Retinal pigment epithelial cell (primary cell): ENCODE results near the gene GSTK1.

Source experiments
- DNase-seq: peaks from one replicate; pipeline ENCODE4 v3.0.0-alpha.2; 2010; ENCODE audit warnings: low read depth
- H3K4me3 ChIP-seq: 2 replicates; pipeline ENCODE4 v1.5.1; 2011; ENCODE audit warnings: mild to moderate bottlenecking, low read length, control low read depth, moderate library complexity
- TF ChIP-seq, protein P1 (sequence below): conservative IDR thresholded peaks from 2 replicates; pipeline ENCODE4 v1.5.1; 2011; ENCODE audit warnings: low read depth, low read length, control low read depth, inconsistent platforms

The GSTK1 gene

GRCh38 chr7:143303733-143304132 lies 40.5 kb downstream of the GSTK1 start:
- TF ChIP-seq, protein P1, sequence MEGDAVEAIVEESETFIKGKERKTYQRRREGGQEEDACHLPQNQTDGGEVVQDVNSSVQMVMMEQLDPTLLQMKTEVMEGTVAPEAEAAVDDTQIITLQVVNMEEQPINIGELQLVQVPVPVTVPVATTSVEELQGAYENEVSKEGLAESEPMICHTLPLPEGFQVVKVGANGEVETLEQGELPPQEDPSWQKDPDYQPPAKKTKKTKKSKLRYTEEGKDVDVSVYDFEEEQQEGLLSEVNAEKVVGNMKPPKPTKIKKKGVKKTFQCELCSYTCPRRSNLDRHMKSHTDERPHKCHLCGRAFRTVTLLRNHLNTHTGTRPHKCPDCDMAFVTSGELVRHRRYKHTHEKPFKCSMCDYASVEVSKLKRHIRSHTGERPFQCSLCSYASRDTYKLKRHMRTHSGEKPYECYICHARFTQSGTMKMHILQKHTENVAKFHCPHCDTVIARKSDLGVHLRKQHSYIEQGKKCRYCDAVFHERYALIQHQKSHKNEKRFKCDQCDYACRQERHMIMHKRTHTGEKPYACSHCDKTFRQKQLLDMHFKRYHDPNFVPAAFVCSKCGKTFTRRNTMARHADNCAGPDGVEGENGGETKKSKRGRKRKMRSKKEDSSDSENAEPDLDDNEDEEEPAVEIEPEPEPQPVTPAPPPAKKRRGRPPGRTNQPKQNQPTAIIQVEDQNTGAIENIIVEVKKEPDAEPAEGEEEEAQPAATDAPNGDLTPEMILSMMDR, result no peak
- DNase-seq, result no peak
- no peak overlapping the region for H3K4me3 ChIP-seq

- DNase-seq, result no peak
- TF ChIP-seq, protein P1, result no peak
Measured at GRCh38 chr7:143304938-143305337, 41.7 kb downstream of the GSTK1 start.

DNA sequence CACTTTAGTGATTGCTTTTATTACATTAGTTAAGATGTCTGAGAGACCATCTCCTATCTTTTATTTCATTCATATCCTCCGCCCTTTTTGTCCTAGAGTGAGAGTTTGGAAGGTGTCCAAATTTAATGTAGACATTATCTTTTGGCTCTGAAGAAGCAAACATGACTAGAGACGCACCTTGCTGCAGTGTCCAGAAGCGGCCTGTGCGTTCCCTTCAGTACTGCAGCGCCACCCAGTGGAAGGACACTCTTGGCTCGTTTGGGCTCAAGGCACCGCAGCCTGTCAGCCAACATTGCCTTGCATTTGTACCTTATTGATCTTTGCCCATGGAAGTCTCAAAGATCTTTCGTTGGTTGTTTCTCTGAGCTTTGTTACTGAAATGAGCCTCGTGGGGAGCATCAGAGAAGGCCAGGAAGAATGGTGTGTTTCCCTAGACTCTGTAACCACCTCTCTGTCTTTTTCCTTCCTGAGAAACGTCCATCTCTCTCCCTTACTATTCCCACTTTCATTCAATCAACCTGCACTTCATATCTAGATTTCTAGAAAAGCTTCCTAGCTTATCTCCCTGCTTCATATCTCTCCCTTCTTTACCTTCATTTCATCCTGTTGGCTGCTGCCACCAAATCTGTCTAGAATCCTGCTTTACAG lies 42.3 kb downstream of the GSTK1 start:
- no peak for DNase-seq
- TF ChIP-seq, protein P1, result peak; percentile 81

More at GRCh38 chr7:143304938-143305337, 41.7 kb downstream of the GSTK1 start:
- no peak overlapping the region for H3K4me3 ChIP-seq

GRCh38 chr7:143308632-143309031 lies 45.4 kb downstream of the GSTK1 start:
- DNase-seq, result no peak
- TF ChIP-seq, protein P1, result no peak
- no peak overlapping the region for H3K4me3 ChIP-seq

More for the DNA sequence above, 42.3 kb downstream of the GSTK1 start:
- no peak overlapping the region for H3K4me3 ChIP-seq

DNA sequence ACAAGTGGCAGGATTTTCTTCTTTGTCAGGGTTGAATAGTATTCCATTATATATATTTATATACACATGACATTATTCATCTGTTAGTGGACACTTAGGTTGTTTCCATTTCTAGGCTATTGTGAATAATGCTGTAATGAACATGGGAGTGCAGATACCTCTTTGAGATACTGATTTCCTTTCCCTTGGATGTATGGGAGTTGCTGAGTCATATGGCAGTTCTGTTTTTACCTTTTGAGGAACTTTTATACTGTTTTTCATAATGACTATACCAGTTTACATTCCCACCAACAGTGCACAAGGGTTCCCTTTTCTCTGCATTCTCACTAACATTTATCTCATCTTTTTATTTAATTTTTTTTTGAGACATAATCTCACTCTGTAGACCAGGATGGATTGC lies 50.9 kb downstream of the GSTK1 start:
- H3K4me3 ChIP-seq, result no peak overlapping the region
- TF ChIP-seq, protein P1, result no peak
- DNase-seq, result no peak

DNA sequence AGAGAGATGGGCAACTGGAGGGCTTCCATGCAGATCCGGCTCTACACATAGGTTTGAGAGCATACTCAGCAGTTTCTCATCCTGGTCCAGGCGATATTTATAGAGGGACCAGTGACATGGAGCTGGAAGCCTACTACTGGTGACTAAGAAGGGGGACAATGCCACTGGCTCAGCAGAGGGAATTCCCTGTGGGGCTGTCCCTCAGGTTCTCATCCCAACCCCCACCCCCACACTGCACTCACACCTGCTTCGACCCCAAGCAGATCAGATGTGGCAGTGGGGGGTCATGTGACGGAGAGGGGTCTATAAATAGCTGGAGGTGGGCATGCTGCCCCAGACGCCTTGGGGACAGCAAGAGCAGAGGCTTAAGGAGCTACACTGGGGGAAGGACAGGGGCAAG lies 52.5 kb downstream of the GSTK1 start, which contains the start of gene CLCN1:
CLCN1 (plus strand) TSS at position 336 of the 400 bp plus-strand sequence. CDS start 102 bp downstream, outside the sequence.
- no peak for DNase-seq
- no peak within 1 kb of the TSS for H3K4me3 ChIP-seq
- TF ChIP-seq, protein P1, result no peak

- no peak for DNase-seq
- no peak overlapping the region for H3K4me3 ChIP-seq
- TF ChIP-seq, protein P1, result no peak
Measured at GRCh38 chr7:143316492-143316891, 53.3 kb downstream of the GSTK1 start.
